Neural crest cell (in vitro differentiated cells): ENCODE measurements around the gene SMIM35. TPM values are rescaled to one million over a fixed set of nuclear protein-coding genes. Genes with fewer than 3 reads are reported as not detected.

Source experiments
- DNase-seq: peaks from one replicate; pipeline ENCODE4 v3.0.0; 2021; ENCODE audit warnings: low read depth, mixed read lengths, low spot score
- H3K27ac Mint-ChIP-seq: one replicate; pipeline ENCODE4 v1.8.0; 2021; ENCODE audit warnings: mild to moderate bottlenecking, mixed read lengths; ENCODE audit not compliant: unreplicated experiment
- H3K27me3 Mint-ChIP-seq: 2 replicates; pipeline ENCODE4 v1.8.0; 2021; ENCODE audit warnings: low read depth, mild to moderate bottlenecking, mixed read lengths
- H3K36me3 Mint-ChIP-seq: 2 replicates; pipeline ENCODE4 v1.8.0; 2021; ENCODE audit warnings: low read depth, mild to moderate bottlenecking, mixed read lengths
- H3K4me1 Mint-ChIP-seq: 2 replicates; pipeline ENCODE4 v1.8.0; 2021; ENCODE audit warnings: mixed read lengths
- H3K4me3 Mint-ChIP-seq: one replicate; pipeline ENCODE4 v1.8.0; 2021; ENCODE audit warnings: mild to moderate bottlenecking, mixed read lengths
- H3K9me3 Mint-ChIP-seq: 2 replicates; pipeline ENCODE4 v1.8.0; 2021; ENCODE audit warnings: mixed read lengths
- total RNA-seq: library from RNA; stranded (reverse); gene quantifications from 2 replicates; pipeline ENCODE4 v1.2.1, GENCODE V29; 2021
- TF ChIP-seq, protein P1 (sequence below): fragments of 200-600 bp; sonication (generic); conservative IDR thresholded peaks from 2 replicates; pipeline ENCODE4 v1.5.0; 2021; ENCODE audit warnings: antibody characterized with exemption, mild to moderate bottlenecking

Gene SMIM35
- total RNA-seq, 1 donor from 2014 or later = not detected

GRCh38 chr11:118124929-118125535, 38.3 kb upstream of the SMIM35 start:
- Mint-ChIP-seq H3K27me3 (no peaks in the 10 kb centered on the region), H3K4me1 (no peaks in the 10 kb centered on the region), H3K27ac (no peak overlapping the region), H3K36me3 (peaks cover 2% of the 10 kb centered on the region), H3K4me3 (no peak overlapping the region), H3K9me3 (peaks cover 4% of the 10 kb centered on the region)
- no peak for DNase-seq
- TF ChIP-seq, protein P1, sequence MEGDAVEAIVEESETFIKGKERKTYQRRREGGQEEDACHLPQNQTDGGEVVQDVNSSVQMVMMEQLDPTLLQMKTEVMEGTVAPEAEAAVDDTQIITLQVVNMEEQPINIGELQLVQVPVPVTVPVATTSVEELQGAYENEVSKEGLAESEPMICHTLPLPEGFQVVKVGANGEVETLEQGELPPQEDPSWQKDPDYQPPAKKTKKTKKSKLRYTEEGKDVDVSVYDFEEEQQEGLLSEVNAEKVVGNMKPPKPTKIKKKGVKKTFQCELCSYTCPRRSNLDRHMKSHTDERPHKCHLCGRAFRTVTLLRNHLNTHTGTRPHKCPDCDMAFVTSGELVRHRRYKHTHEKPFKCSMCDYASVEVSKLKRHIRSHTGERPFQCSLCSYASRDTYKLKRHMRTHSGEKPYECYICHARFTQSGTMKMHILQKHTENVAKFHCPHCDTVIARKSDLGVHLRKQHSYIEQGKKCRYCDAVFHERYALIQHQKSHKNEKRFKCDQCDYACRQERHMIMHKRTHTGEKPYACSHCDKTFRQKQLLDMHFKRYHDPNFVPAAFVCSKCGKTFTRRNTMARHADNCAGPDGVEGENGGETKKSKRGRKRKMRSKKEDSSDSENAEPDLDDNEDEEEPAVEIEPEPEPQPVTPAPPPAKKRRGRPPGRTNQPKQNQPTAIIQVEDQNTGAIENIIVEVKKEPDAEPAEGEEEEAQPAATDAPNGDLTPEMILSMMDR = no peak

DNA sequence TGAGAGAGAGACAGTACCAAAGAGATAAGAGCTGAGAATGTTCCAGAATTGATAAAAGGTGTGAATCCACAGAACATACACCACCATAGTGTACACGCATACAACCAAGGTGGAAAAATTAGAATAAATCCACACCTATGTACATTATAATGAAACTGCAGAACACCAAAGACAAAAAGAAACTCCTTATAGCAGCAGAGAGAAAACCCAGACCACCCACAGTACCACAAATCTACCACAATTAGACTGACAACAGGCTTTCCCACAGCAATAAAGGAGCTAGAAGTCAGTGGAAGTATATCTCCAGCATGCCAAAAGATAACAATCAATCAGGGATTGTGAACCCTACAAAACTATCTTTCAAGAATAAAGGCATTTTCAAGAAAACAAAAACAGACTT, 34.0 kb upstream of the SMIM35 start:
- Mint-ChIP-seq H3K4me3 (no peak overlapping the region), H3K27ac (no peak overlapping the region), H3K4me1 (no peaks in the 10 kb centered on the region)

DNA sequence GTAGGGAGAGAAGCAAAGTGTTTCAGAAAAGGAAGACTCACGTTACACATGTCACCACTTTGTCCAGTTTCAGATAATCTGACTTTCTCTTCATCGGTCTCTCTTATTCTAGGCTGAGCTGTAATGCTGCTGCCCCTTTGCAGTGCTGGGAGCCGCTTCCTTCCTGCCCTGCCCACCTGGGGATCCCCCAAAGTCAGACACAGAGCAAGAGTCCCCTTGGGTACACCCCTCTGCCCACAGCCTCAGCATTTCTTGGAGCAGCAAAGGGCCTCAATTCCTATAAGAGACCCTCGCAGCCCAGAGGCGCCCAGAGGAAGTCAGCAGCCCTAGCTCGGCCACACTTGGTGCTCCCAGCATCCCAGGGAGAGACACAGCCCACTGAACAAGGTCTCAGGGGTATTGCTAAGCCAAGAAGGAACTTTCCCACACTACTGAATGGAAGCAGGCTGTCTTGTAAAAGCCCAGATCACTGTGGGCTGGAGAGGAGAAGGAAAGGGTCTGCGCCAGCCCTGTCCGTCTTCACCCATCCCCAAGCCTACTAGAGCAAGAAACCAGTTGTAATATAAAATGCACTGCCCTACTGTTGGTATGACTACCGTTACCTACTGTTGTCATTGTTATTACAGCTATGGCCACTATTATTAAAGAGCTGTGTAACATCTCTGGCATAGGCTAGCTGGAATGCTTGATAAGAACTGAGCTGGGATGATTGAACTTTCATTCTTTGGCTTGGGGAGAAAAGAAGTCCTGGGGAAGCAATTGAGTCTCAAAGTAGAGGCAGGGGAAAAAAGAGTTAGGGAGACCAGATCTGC, 31.2 kb upstream of the SMIM35 start:
- peaks cover 2% of the 10 kb centered on the region for H3K36me3 Mint-ChIP-seq
- no peak for DNase-seq
- H3K27ac Mint-ChIP-seq = peak overlapping the region; percentile 3
- TF ChIP-seq, protein P1 = no peak
- peaks cover 4% of the 10 kb centered on the region for H3K9me3 Mint-ChIP-seq
- H3K27me3 Mint-ChIP-seq = peaks cover 9% of the 10 kb centered on the region
- H3K4me3 Mint-ChIP-seq = no peak overlapping the region
- no peaks in the 10 kb centered on the region for H3K4me1 Mint-ChIP-seq

More for the DNA sequence above, 34.0 kb upstream of the SMIM35 start:
- peaks cover 9% of the 10 kb centered on the region for H3K27me3 Mint-ChIP-seq
- H3K9me3 Mint-ChIP-seq = peaks cover 4% of the 10 kb centered on the region
- no peak for DNase-seq
- TF ChIP-seq, protein P1 = no peak
- H3K36me3 Mint-ChIP-seq = peaks cover 2% of the 10 kb centered on the region

GRCh38 chr11:118115048-118115447, 28.3 kb upstream of the SMIM35 start:
- Mint-ChIP-seq H3K27me3 (peaks cover 9% of the 10 kb centered on the region), H3K9me3 (no peaks in the 10 kb centered on the region), H3K27ac (no peak overlapping the region), H3K36me3 (no peaks in the 10 kb centered on the region), H3K4me3 (no peak overlapping the region), H3K4me1 (no peaks in the 10 kb centered on the region)
- TF ChIP-seq, protein P1 = no peak
- DNase-seq = no peak

DNA sequence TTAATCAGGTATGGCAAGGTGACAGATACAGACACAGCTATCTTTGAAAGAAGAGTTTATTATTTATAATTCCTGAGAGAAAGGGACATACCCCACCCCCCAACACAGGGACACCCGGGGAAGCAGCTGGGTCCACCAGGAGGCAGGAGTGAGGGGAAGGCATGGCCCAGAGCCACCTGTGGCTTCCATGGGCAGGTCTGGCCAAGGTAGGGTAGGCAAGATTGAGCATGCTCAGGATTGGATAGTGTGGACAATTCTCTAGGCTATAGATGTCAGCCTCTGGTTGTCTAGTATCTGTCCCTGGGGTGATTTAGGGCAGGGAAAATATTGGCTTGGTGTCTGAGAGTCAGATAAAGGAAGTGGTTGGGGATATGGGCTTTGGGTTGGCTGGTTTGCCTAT, 27.5 kb upstream of the SMIM35 start:
- Mint-ChIP-seq H3K9me3 (no peaks in the 10 kb centered on the region), H3K27ac (no peak overlapping the region), H3K4me3 (no peak overlapping the region), H3K36me3 (no peaks in the 10 kb centered on the region), H3K27me3 (peaks cover 9% of the 10 kb centered on the region), H3K4me1 (no peaks in the 10 kb centered on the region)
- TF ChIP-seq, protein P1 = no peak
- no peak for DNase-seq
